Activated naive CD4-positive, alpha-beta T cell treated with anti-CD3 and anti-CD28 coated beads for 36 hours (primary cell): Measurements from ENCODE around the gene PCDHGA1. TPM values are rescaled to one million over a fixed set of nuclear protein-coding genes. Genes with fewer than 3 reads are reported as not detected.

ENCODE experiments used
- CTCF ChIA-PET: fragments of 350-600 bp; sonication (Branson Sonifier 250); formaldehyde crosslinking; loops from one replicate; lab custom pipeline; 2021; ENCODE audit warnings: antibody characterized with exemption; lab: Charles Lee
- DNase-seq: peaks from one replicate; pipeline ENCODE4 v3.0.0-alpha.2; 2020
- H3K27ac Mint-ChIP-seq: one replicate; pipeline ENCODE4 v1.8.0; 2021; ENCODE audit warnings: mild to moderate bottlenecking, mixed read lengths
- H3K27me3 Mint-ChIP-seq: one replicate; pipeline ENCODE4 v1.8.0; 2021; ENCODE audit warnings: low read depth, mixed read lengths
- H3K36me3 Mint-ChIP-seq: one replicate; pipeline ENCODE4 v1.8.0; 2021; ENCODE audit warnings: low read depth, mixed read lengths
- H3K4me1 Mint-ChIP-seq: one replicate; pipeline ENCODE4 v1.8.0; 2021; ENCODE audit warnings: low read depth, mixed read lengths
- H3K4me3 Mint-ChIP-seq: one replicate; pipeline ENCODE4 v1.8.0; 2021; ENCODE audit warnings: mild to moderate bottlenecking, moderate library complexity, mixed read lengths
- H3K9me3 Mint-ChIP-seq: one replicate; pipeline ENCODE4 v1.8.0; 2021; ENCODE audit warnings: mixed read lengths
- intact Hi-C: fragments of 100-400 bp; cut with micrococcal nuclease; formaldehyde crosslinking; loops from one replicate; pipeline ENCODE4 v1.15.1; 2023
- total RNA-seq, 2 experiments: library from RNA; stranded (reverse); gene quantifications; one replicate each; pipeline ENCODE4 v1.2.3, GENCODE V29; 2021

The PCDHGA1 gene
- total RNA-seq, 2 experiments from 2014 or later, result not detected

- CTCF ChIA-PET, result no interaction called here
- peaks cover 14% of the 10 kb centered on the region for H3K27me3 Mint-ChIP-seq
- peaks cover 2% of the 10 kb centered on the region for H3K36me3 Mint-ChIP-seq
- no peak for DNase-seq
- H3K4me3 Mint-ChIP-seq, result no peak overlapping the region
- peaks cover 5% of the 10 kb centered on the region for H3K9me3 Mint-ChIP-seq
- no peaks in the 10 kb centered on the region for H3K4me1 Mint-ChIP-seq
- intact Hi-C loops, result no loop called here
- no peak overlapping the region for H3K27ac Mint-ChIP-seq
These were observed 109.3 kb downstream of the PCDHGA1 start for GRCh38 chr5:141439411-141440141.

GRCh38 chr5:141440341-141440740, 110.0 kb downstream of the PCDHGA1 start:
- H3K4me3 Mint-ChIP-seq, result no peak overlapping the region
- no peak for DNase-seq
- no peaks in the 10 kb centered on the region for H3K4me1 Mint-ChIP-seq
- H3K36me3 Mint-ChIP-seq, result peaks cover 2% of the 10 kb centered on the region
- H3K9me3 Mint-ChIP-seq, result peaks cover 5% of the 10 kb centered on the region
- intact Hi-C loops, result no loop called here
- H3K27ac Mint-ChIP-seq, result no peak overlapping the region
- CTCF ChIA-PET, result no interaction called here
- peaks cover 14% of the 10 kb centered on the region for H3K27me3 Mint-ChIP-seq

- Mint-ChIP-seq H3K27ac (no peak overlapping the region), H3K4me3 (no peak overlapping the region), H3K27me3 (peaks cover 12% of the 10 kb centered on the region), H3K9me3 (peaks cover 5% of the 10 kb centered on the region), H3K36me3 (peaks cover 2% of the 10 kb centered on the region), H3K4me1 (no peaks in the 10 kb centered on the region)
- intact Hi-C loops, result no loop called here
- CTCF ChIA-PET, result interaction anchor here (0.7 kb wide), 1 partner anchor 65 kb away, joined by 3 read pairs; no protein-coding TSS in a partner anchor
- DNase-seq, result no peak
These were observed 111.4 kb downstream of the PCDHGA1 start for GRCh38 chr5:141441571-141442170.

- H3K27ac Mint-ChIP-seq, result no peak overlapping the region
- no peaks in the 10 kb centered on the region for H3K36me3 Mint-ChIP-seq
These were observed 135.0 kb downstream of the PCDHGA1 start for GRCh38 chr5:141465351-141465750.

GRCh38 chr5:141475625-141476131, 145.4 kb downstream of the PCDHGA1 start, which contains the start of gene PCDHGC3:
Gene PCDHGC3, plus strand, starts transcription at chr5:141475966. Its CDS starts 151 bp downstream, at chr5:141476117.
- CTCF ChIA-PET, result interaction anchor here (0.6 to 2.8 kb wide), 17 partner anchors 9 to 88 kb away, joined by 3 to 9 read pairs (median 3); partner anchors contain the start of genes PCDHGA10, PCDHGA11, PCDHGA12 and PCDHGB6
- Mint-ChIP-seq H3K4me3 (peak within 1 kb of the TSS; percentile 86), H3K4me1 (peaks cover 20% of the 10 kb centered on the region), H3K9me3 (no peaks in the 10 kb centered on the region), H3K36me3 (no peaks in the 10 kb centered on the region), H3K27me3 (peaks cover 50% of the 10 kb centered on the region), H3K27ac (no peak within 1 kb of the TSS)
- intact Hi-C loops, result loop anchor here (1.0 to 5.0 kb wide), 5 partner anchors 38 to 89 kb away; partner anchors contain the start of gene PCDHGA11
- peak; percentile 72 for DNase-seq

More at GRCh38 chr5:141465351-141465750, 135.0 kb downstream of the PCDHGA1 start:
- Mint-ChIP-seq H3K4me3 (no peak overlapping the region), H3K4me1 (no peaks in the 10 kb centered on the region), H3K9me3 (peaks cover 2% of the 10 kb centered on the region), H3K27me3 (peaks cover 21% of the 10 kb centered on the region)
- intact Hi-C loops, result no loop called here
- no peak for DNase-seq
- CTCF ChIA-PET, result interaction anchor here (0.7 to 1.0 kb wide), 2 partner anchors 95 to 288 kb away, joined by 4 read pairs; partner anchors contain the start of gene PCDHGB3

GRCh38 chr5:141476132-141476911, 146.0 kb downstream of the PCDHGA1 start:
- H3K4me1 Mint-ChIP-seq, result peaks cover 20% of the 10 kb centered on the region
- CTCF ChIA-PET, result interaction anchor here (1.1 to 2.8 kb wide), 10 partner anchors 12 to 82 kb away, joined by 3 to 9 read pairs (median 6); partner anchors contain the start of genes PCDHGA10, PCDHGA12, PCDHGB6 and PCDHGC5
- H3K27ac Mint-ChIP-seq, result no peak overlapping the region
- H3K4me3 Mint-ChIP-seq, result peak overlapping the region; percentile 86
- no peaks in the 10 kb centered on the region for H3K9me3 Mint-ChIP-seq
- intact Hi-C loops, result loop anchor here (2.0 to 5.0 kb wide), 2 partner anchors 54 to 88 kb away; partner anchors contain the start of gene PCDHGA11
- H3K36me3 Mint-ChIP-seq, result no peaks in the 10 kb centered on the region
- H3K27me3 Mint-ChIP-seq, result peaks cover 55% of the 10 kb centered on the region
- DNase-seq, result peak; percentile 31

GRCh38 chr5:141477044-141477575, 146.8 kb downstream of the PCDHGA1 start:
- no peaks in the 10 kb centered on the region for H3K36me3 Mint-ChIP-seq
- CTCF ChIA-PET, result interaction anchor here (1.8 to 2.3 kb wide), 3 partner anchors 36 to 81 kb away, joined by 6 to 8 read pairs (median 8); partner anchors contain the start of gene PCDHGA10
- intact Hi-C loops, result loop anchor here (2.0 to 5.0 kb wide), 2 partner anchors 55 to 88 kb away; partner anchors contain the start of gene PCDHGA11
- H3K4me3 Mint-ChIP-seq, result peak overlapping the region; percentile 86
- no peak for DNase-seq
- no peaks in the 10 kb centered on the region for H3K9me3 Mint-ChIP-seq
- H3K27me3 Mint-ChIP-seq, result peaks cover 55% of the 10 kb centered on the region
- H3K4me1 Mint-ChIP-seq, result peaks cover 20% of the 10 kb centered on the region
- no peak overlapping the region for H3K27ac Mint-ChIP-seq

GRCh38 chr5:141477815-141478214, 147.5 kb downstream of the PCDHGA1 start:
- CTCF ChIA-PET, result interaction anchor here (0.6 to 2.0 kb wide), 4 partner anchors 44 to 91 kb away, joined by 3 to 6 read pairs (median 3); partner anchors contain the start of genes PCDHGA10 and PCDHGB4
- Mint-ChIP-seq H3K4me1 (peaks cover 20% of the 10 kb centered on the region), H3K27ac (no peak overlapping the region), H3K9me3 (no peaks in the 10 kb centered on the region), H3K27me3 (peaks cover 59% of the 10 kb centered on the region), H3K4me3 (peak overlapping the region; percentile 86), H3K36me3 (no peaks in the 10 kb centered on the region)
- DNase-seq, result no peak
- intact Hi-C loops, result loop anchor here (2.0 to 5.0 kb wide), 2 partner anchors 56 to 87 kb away; partner anchors contain the start of gene PCDHGA11

GRCh38 chr5:141478321-141478945, 148.1 kb downstream of the PCDHGA1 start:
- intact Hi-C loops, result loop anchor here (5.0 kb wide), 1 partner anchor 56 kb away; the partner anchor contains the start of gene PCDHGA11
- Mint-ChIP-seq H3K36me3 (no peaks in the 10 kb centered on the region), H3K4me1 (peaks cover 20% of the 10 kb centered on the region), H3K27me3 (peaks cover 66% of the 10 kb centered on the region), H3K4me3 (no peak overlapping the region), H3K27ac (no peak overlapping the region), H3K9me3 (no peaks in the 10 kb centered on the region)
- CTCF ChIA-PET, result interaction anchor here (0.6 to 2.0 kb wide), 6 partner anchors 10 to 91 kb away, joined by 3 to 6 read pairs (median 3); partner anchors contain the start of genes PCDHGA10 and PCDHGB4
- DNase-seq, result no peak

- CTCF ChIA-PET, result interaction anchor here (1.1 kb wide), 1 partner anchor 66 kb away, joined by 3 read pairs; no protein-coding TSS in a partner anchor
- H3K36me3 Mint-ChIP-seq, result no peaks in the 10 kb centered on the region
- H3K27me3 Mint-ChIP-seq, result peaks cover 79% of the 10 kb centered on the region
- H3K4me1 Mint-ChIP-seq, result peaks cover 23% of the 10 kb centered on the region
- intact Hi-C loops, result loop anchor here (5.0 kb wide), 1 partner anchor 57 kb away; the partner anchor contains the start of gene PCDHGA11
- no peak overlapping the region for H3K4me3 Mint-ChIP-seq
- no peaks in the 10 kb centered on the region for H3K9me3 Mint-ChIP-seq
- no peak overlapping the region for H3K27ac Mint-ChIP-seq
- DNase-seq, result no peak
These were observed 149.5 kb downstream of the PCDHGA1 start for GRCh38 chr5:141479776-141480175.
